GM18867 (cell line): ENCODE results near the gene MED19.
"Not testable (repeated sequence)": the region's sequence is repeated elsewhere in the genome, so short reads cannot be mapped to it uniquely, and the experiment has no call there.

Source experiments
- ATAC-seq: cut with Tn5 transposase; IDR thresholded peaks from one replicate; pipeline ENCODE4 v1.9.1; 2021; ENCODE audit warnings: mild to moderate bottlenecking, moderate library complexity; ENCODE audit not compliant: unreplicated experiment

MED19 gene

GRCh38 chr11:57711414-57712255, at the start of gene MED19:
Gene MED19 (minus strand): TSS chr11:57712215. CDS start chr11:57712179, 36 bp downstream.
- ATAC-seq: peak; percentile 47

- no peak for ATAC-seq
Measured at GRCh38 chr11:57758174-57758573, 46.2 kb upstream of the MED19 start.

- ATAC-seq: no peak
Measured at GRCh38 chr11:57752954-57753353, 40.9 kb upstream of the MED19 start.

GRCh38 chr11:57751676-57752253, 39.8 kb upstream of the MED19 start, which contains the start of gene BTBD18:
Gene BTBD18 (minus strand): TSS chr11:57751819. CDS start chr11:57751188, 631 bp downstream.
- ATAC-seq: peak; percentile 54

GRCh38 chr11:57751176-57751575, 39.2 kb upstream of the MED19 start:
- ATAC-seq: no peak

GRCh38 chr11:57746920-57747319, 34.9 kb upstream of the MED19 start:
- no peak for ATAC-seq

- no peak for ATAC-seq
Measured at GRCh38 chr11:57745206-57745605, 33.2 kb upstream of the MED19 start.

GRCh38 chr11:57744357-57744756, 32.3 kb upstream of the MED19 start:
- ATAC-seq: no peak

GRCh38 chr11:57742087-57742452, 30.1 kb upstream of the MED19 start:
- ATAC-seq: no peak

GRCh38 chr11:57741132-57742086, 29.4 kb upstream of the MED19 start, which contains the start of gene SELENOH:
Gene SELENOH (plus strand): TSS chr11:57741491. CDS start chr11:57741596, 105 bp downstream.
- ATAC-seq: peak; percentile 89

GRCh38 chr11:57735619-57736298, 23.7 kb upstream of the MED19 start:
- ATAC-seq: peak; percentile 61

- no peak for ATAC-seq
Measured at GRCh38 chr11:57732661-57733060, 20.6 kb upstream of the MED19 start.

GRCh38 chr11:57729479-57729878, 17.5 kb upstream of the MED19 start:
- ATAC-seq: peak; percentile 76

- ATAC-seq: peak; percentile 34
Measured at GRCh38 chr11:57728829-57729228, 16.8 kb upstream of the MED19 start.

- no peak for ATAC-seq
Measured at GRCh38 chr11:57727185-57727584, 15.2 kb upstream of the MED19 start.

GRCh38 chr11:57716726-57717125, 4.7 kb upstream of the MED19 start:
- ATAC-seq: not testable (repeated sequence)

- no peak for ATAC-seq
Measured at GRCh38 chr11:57713835-57714234, 1.8 kb upstream of the MED19 start.

- ATAC-seq: peak; percentile 95
Measured at GRCh38 chr11:57712256-57713150, 488 bp upstream of the MED19 start, which contains the start of gene TMX2. Gene TMX2 (plus strand): TSS chr11:57712593. CDS start chr11:57712619, 26 bp downstream.

- no peak for ATAC-seq
Measured at GRCh38 chr11:57709802-57710367, 2.1 kb downstream of the MED19 start.
